Measurements from ENCODE around the gene ZNF658. TPM values are rescaled to one million over a fixed set of nuclear protein-coding genes. Genes with fewer than 3 reads are reported as not detected.
"Not testable (repeated sequence)": the region's sequence is repeated elsewhere in the genome, so short reads cannot be mapped to it uniquely, and the experiment has no call there.

Gene ZNF658
- total RNA-seq, 2 donors from 2014 or later: 4.0 to 7.9 TPM

GRCh38 chr9:66939878-66940830 is 39.6 kb downstream of the ZNF658 start:
- H3K36me3 ChIP-seq (ENCODE audit: control insufficient read depth, insufficient read depth, low read length); H3K4me1 ChIP-seq (ENCODE audit: control insufficient read depth, insufficient read depth, low read length); DNase-seq; H3K4me1 Mint-ChIP-seq; H3K9ac ChIP-seq (ENCODE audit: extremely low read depth, low read length, poor library complexity, severe bottlenecking); H3K9me3 Mint-ChIP-seq; H3K4me3 Mint-ChIP-seq; H3K27ac Mint-ChIP-seq; H3K27me3 ChIP-seq (ENCODE audit: control insufficient read depth, insufficient read depth, low read length, poor library complexity, severe bottlenecking); H3K9me3 ChIP-seq (ENCODE audit: control insufficient read depth, low read length); H3K27me3 Mint-ChIP-seq (ENCODE audit: insufficient read depth); H3K27ac ChIP-seq (ENCODE audit: low read depth, low read length); H3K36me3 Mint-ChIP-seq (ENCODE audit: low read depth); H3K4me3 ChIP-seq (ENCODE audit: low read length): not testable (repeated sequence)
- WGBS, 2 experiments (ENCODE audit: insufficient coverage in 1 of 2, insufficient read length in 1 of 2): no CpG with 5 or more reads among the region's 2 CpGs

- H3K4me3 Mint-ChIP-seq; H3K36me3 ChIP-seq (ENCODE audit: control insufficient read depth, insufficient read depth, low read length); H3K9me3 ChIP-seq (ENCODE audit: control insufficient read depth, low read length); H3K36me3 Mint-ChIP-seq (ENCODE audit: low read depth); H3K27ac Mint-ChIP-seq; H3K4me1 ChIP-seq (ENCODE audit: control insufficient read depth, insufficient read depth, low read length); H3K27me3 ChIP-seq (ENCODE audit: control insufficient read depth, insufficient read depth, low read length, poor library complexity, severe bottlenecking); DNase-seq; H3K27me3 Mint-ChIP-seq (ENCODE audit: insufficient read depth); H3K4me3 ChIP-seq (ENCODE audit: low read length); H3K4me1 Mint-ChIP-seq; H3K9ac ChIP-seq (ENCODE audit: extremely low read depth, low read length, poor library complexity, severe bottlenecking); H3K9me3 Mint-ChIP-seq; H3K27ac ChIP-seq (ENCODE audit: low read depth, low read length): not testable (repeated sequence)
- 97% methylated on average over 3 of the region's 5 CpGs; no CpG with 5 or more reads in 1 of the 2 experiments for WGBS, 2 experiments (ENCODE audit: insufficient coverage in 1 of 2, insufficient read length in 1 of 2)
Observed at GRCh38 chr9:66942400-66943155, 42.1 kb downstream of the ZNF658 start.

DNA sequence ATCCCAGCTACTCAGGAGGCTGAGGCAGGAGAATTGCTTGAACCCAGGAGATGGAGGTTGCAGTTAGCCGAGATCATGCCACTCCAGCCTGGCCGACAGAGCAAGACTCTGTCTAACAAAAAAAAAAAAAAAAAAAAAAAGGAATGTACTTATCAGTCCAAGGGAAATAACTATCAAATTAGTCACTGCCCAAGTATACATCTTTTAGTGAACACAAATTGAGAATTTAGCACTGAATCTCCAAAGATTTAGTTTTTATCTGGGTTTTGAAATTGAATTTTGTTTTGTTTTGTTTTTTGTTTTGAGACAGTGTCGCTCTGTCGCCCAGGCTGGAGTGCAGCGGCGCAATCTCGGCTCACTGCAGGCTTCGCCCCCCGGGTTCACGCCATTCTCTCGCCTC is 52.1 kb downstream of the ZNF658 start:
- not testable (repeated sequence) for H3K27me3 ChIP-seq (ENCODE audit: control insufficient read depth, insufficient read depth, low read length, poor library complexity, severe bottlenecking); H3K36me3 ChIP-seq (ENCODE audit: control insufficient read depth, insufficient read depth, low read length); H3K36me3 Mint-ChIP-seq (ENCODE audit: low read depth); H3K27ac Mint-ChIP-seq; H3K27me3 Mint-ChIP-seq (ENCODE audit: insufficient read depth); H3K9me3 ChIP-seq (ENCODE audit: control insufficient read depth, low read length); H3K9ac ChIP-seq (ENCODE audit: extremely low read depth, low read length, poor library complexity, severe bottlenecking); H3K4me1 ChIP-seq (ENCODE audit: control insufficient read depth, insufficient read depth, low read length); H3K4me3 ChIP-seq (ENCODE audit: low read length); H3K4me3 Mint-ChIP-seq; H3K9me3 Mint-ChIP-seq; H3K27ac ChIP-seq (ENCODE audit: low read depth, low read length); DNase-seq; H3K4me1 Mint-ChIP-seq
- WGBS, 2 experiments (ENCODE audit: insufficient coverage in 1 of 2, insufficient read length in 1 of 2): 93 to 100% methylated on average over 5 to 9 of the region's 11 CpGs

Other genes starting within 250 kb of the ZNF658 start
- gene SPATA31A3, start 91.8 kb downstream of the ZNF658 start, total RNA-seq: not detected

Data from endodermal cell (in vitro differentiated cells).